Lung (tissue), 12 donors: Measurements from ENCODE around the gene ADAMTS6. TPM values are rescaled to one million over a fixed set of nuclear protein-coding genes. Genes with fewer than 3 reads are reported as not detected.

Source experiments
- ATAC-seq: fragments of 200-7000 bp; cut with Tn5 transposase; one replicate; pipeline ENCODE4 v1.9.1; 2020; ENCODE audit warnings: moderate number of reproducible peaks; ENCODE audit not compliant: insufficient read depth, low FRiP score
- DNase-seq, 3 donors: peaks; one replicate each; pipeline ENCODE4 v3.0.0-alpha.2; 2013 to 2017
- H3K27ac ChIP-seq, 2 donors: one replicate each; pipeline ENCODE4 v1.5.1; 2013; ENCODE audit warnings: mild to moderate bottlenecking in 2 of 2, moderate library complexity in 2 of 2, control low read depth in 1 of 2, inconsistent platforms in 1 of 2, low read depth in 1 of 2, low read length in 1 of 2
- H3K27me3 ChIP-seq, 3 donors: one replicate each; pipeline ENCODE4 v1.5.1; 2013; ENCODE audit warnings: low read length in 2 of 3; ENCODE audit not compliant: control insufficient read depth in 3 of 3, insufficient read depth in 3 of 3
- H3K36me3 ChIP-seq, 4 donors: one replicate each; pipeline ENCODE4 v1.5.1; 2013; ENCODE audit warnings: low read length in 4 of 4, mild to moderate bottlenecking in 1 of 4, moderate library complexity in 1 of 4; ENCODE audit not compliant: control insufficient read depth in 4 of 4, insufficient read depth in 4 of 4
- H3K4me1 ChIP-seq, 5 donors: one replicate each; pipeline ENCODE4 v1.5.1; 2013; ENCODE audit warnings: low read length in 5 of 5, mild to moderate bottlenecking in 2 of 5, moderate library complexity in 1 of 5; ENCODE audit not compliant: control insufficient read depth in 5 of 5, insufficient read depth in 5 of 5
- H3K4me3 ChIP-seq: one replicate; pipeline ENCODE4 v1.5.1; 2013; ENCODE audit warnings: mild to moderate bottlenecking, control low read depth, moderate library complexity
- H3K9ac ChIP-seq, 2 donors: one replicate each; pipeline ENCODE4 v1.5.1; 2013; ENCODE audit warnings: low read length in 2 of 2, control low read depth in 1 of 2; ENCODE audit not compliant: insufficient read depth in 1 of 2
- H3K9me3 ChIP-seq, 4 donors: one replicate each; pipeline ENCODE4 v1.5.1; 2013; ENCODE audit warnings: low read length in 3 of 4, mild to moderate bottlenecking in 1 of 4, moderate library complexity in 1 of 4; ENCODE audit not compliant: control insufficient read depth in 4 of 4, insufficient read depth in 3 of 4
- WGBS, 2 donors: extraction: QIAGEN DNeasy Blood & Tissue Kit; methylation state at CpG; one replicate each; pipeline ENCODE4 v1.1.7; 2013; 5-methylcytosine and 5-hydroxymethylcytosine counted together
- polyA plus RNA-seq, 2 donors: library from polyadenylated mRNA; stranded (reverse); fragments of 200-250 nt; gene quantifications; one replicate each; pipeline ENCODE4 v1.2.1, GENCODE V29; 2013
- total RNA-seq, 2 donors: library from RNA; depleted of rRNA in 1 of 2; stranded (reverse); fragments of >200 nt in 1 of 2; gene quantifications; one replicate each; pipeline ENCODE4 v1.2.1, GENCODE V29; 2014 to 2021
- TF ChIP-seq, protein P1 (sequence below): IDR thresholded peaks from 2 replicates; pipeline ENCODE4 v1.5.1; 2012; ENCODE audit warnings: mild to moderate bottlenecking; ENCODE audit errors: control extremely low read depth, extremely low read depth
- donor health status: control.
- donor health status: control.
- donor health status: Bipolar disorder and iron deficiency.
- donor health status: healthy.
- donor health status: DM: yes; HTN: yes; CAD: no.

ADAMTS6 gene
- total and polyA plus RNA-seq, 4 donors, result 0.19 to 16.8 (median 3.3) TPM

DNA sequence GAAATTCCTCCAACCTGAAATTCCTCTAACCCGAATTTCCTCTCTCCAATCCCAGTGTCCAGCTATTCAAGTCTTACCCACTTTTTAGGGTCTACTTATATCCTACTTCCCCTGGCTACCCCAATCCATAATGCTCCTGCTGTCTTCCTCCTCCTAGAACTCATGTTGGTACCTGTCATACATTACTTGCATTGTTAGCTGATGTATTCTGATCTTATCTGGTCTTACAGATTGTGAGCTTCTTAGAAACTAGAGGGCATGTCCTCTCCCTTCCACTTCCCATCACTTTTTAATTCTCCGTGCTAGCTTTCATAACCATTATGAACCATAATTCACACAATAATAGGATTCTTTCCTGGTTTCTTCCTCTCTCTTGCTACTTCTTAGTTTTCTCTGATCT is 376.9 kb downstream of the ADAMTS6 start:
- H3K9me3 ChIP-seq, result no peaks in the 10 kb centered on the region
- no peaks in the 10 kb centered on the region for H3K27me3 ChIP-seq
- 83% methylated on average over 2 of the region's 2 CpGs for WGBS, 2 donors
- DNase-seq (no peak), ATAC-seq (no peak)
- no peaks in the 10 kb centered on the region for H3K36me3 ChIP-seq
- no peak overlapping the region for H3K4me3 ChIP-seq
- H3K27ac ChIP-seq, result no peak overlapping the region
- TF ChIP-seq, protein P1, sequence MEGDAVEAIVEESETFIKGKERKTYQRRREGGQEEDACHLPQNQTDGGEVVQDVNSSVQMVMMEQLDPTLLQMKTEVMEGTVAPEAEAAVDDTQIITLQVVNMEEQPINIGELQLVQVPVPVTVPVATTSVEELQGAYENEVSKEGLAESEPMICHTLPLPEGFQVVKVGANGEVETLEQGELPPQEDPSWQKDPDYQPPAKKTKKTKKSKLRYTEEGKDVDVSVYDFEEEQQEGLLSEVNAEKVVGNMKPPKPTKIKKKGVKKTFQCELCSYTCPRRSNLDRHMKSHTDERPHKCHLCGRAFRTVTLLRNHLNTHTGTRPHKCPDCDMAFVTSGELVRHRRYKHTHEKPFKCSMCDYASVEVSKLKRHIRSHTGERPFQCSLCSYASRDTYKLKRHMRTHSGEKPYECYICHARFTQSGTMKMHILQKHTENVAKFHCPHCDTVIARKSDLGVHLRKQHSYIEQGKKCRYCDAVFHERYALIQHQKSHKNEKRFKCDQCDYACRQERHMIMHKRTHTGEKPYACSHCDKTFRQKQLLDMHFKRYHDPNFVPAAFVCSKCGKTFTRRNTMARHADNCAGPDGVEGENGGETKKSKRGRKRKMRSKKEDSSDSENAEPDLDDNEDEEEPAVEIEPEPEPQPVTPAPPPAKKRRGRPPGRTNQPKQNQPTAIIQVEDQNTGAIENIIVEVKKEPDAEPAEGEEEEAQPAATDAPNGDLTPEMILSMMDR, result no peak
- H3K9ac ChIP-seq, result no peak overlapping the region
- peaks cover 0 to 30% (median 5%) of the 10 kb centered on the region in 5 donors for H3K4me1 ChIP-seq

- H3K27me3 ChIP-seq, result no peaks in the 10 kb centered on the region
- TF ChIP-seq, protein P1, result no peak
- H3K4me1 ChIP-seq, result peaks cover 0 to 30% (median 5%) of the 10 kb centered on the region in 5 donors
- no peaks in the 10 kb centered on the region for H3K9me3 ChIP-seq
- H3K36me3 ChIP-seq, result no peaks in the 10 kb centered on the region
- peak in 2 of 3 donors; percentile 15 to 35 for DNase-seq
- H3K9ac ChIP-seq, result peak overlapping the region; percentile 17 to 75
- no peak overlapping the region for H3K27ac ChIP-seq
- 73 to 82% methylated on average over 15 of the region's 15 CpGs for WGBS, 2 donors
- no peak overlapping the region for H3K4me3 ChIP-seq
- ATAC-seq, result no peak
These were observed 377.8 kb downstream of the ADAMTS6 start for GRCh38 chr5:65103756-65104440.

DNA sequence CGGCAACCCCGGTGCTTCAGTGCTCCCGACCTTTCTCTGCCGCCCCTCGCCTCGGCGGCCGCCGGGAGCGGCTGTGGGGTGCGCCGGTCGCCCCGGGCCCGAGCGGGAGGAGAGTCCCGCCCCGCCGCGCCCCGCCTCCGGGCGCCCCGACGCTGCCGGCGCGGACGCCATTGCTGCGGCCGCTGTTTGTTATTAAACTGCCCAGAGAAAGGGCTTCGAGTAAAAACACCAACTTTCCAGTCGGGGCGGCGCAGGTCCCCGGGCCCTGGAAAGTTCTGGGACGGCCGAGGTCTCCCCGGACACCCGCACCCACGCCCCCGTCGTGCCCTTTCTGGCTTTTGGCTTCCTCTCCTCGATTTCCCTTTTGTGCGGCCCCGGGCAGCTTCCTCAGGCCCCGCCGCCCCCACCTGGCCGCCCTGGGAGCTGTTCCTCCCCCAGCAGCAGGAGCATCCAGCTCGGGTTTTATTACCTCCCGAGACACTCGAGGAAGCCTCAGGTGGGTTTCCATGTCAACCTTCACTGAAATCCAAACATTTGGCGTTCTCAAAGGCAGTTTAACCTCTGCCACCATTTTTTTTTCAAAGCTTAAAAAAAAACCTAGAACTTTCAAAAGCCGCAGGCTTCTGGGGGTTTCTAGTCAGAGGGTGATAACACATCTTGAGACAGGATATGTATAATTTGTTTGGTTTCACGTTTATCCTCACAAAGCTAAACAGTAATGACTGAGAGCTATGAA is 378.6 kb downstream of the ADAMTS6 start:
- Histone ChIP-seq H3K4me1 (peaks cover 0 to 30% (median 5%) of the 10 kb centered on the region in 5 donors), H3K9ac (peak overlapping the region; percentile 35 to 81), H3K9me3 (no peaks in the 10 kb centered on the region), H3K27me3 (no peaks in the 10 kb centered on the region), H3K4me3 (peak overlapping the region; percentile 54), H3K27ac (peak overlapping the region; percentile 87 to 88), H3K36me3 (no peaks in the 10 kb centered on the region)
- DNase-seq, result peak; percentile 75 to 77 (median 77)
- WGBS, 2 donors, result 1% methylated on average over 52 to 55 of the region's 55 CpGs
- TF ChIP-seq, protein P1, result no peak
- ATAC-seq, result peak; percentile 89
